ENCODE data around the gene ATXN7L1. TPM values are rescaled to one million over a fixed set of nuclear protein-coding genes. Genes with fewer than 3 reads are reported as not detected.

ATXN7L1 gene
- total and polyA plus RNA-seq, 2 donors (not counting 1 experiment from before 2014, with no cell fraction given), result 7.1 to 40.6 TPM

GRCh38 chr7:105648561-105649401, 227.6 kb downstream of the ATXN7L1 start:
- peaks cover 0 to 53% of the 10 kb centered on the region in 2 experiments for H3K36me3 ChIP-seq (replicated peaks in 1 of 2; ENCODE audit: control extremely low read depth in 1 of 2, control insufficient read depth in 1 of 2, extremely low read depth in 1 of 2, insufficient read depth in 2 of 2, low read length in 1 of 2)
- H3K4me3 ChIP-seq (ENCODE audit: control extremely low read depth in 1 of 5, extremely low read depth in 1 of 5, insufficient read depth in 1 of 5, low read depth in 2 of 5, low read length in 4 of 5), result no peak overlapping the region
- no peaks in the 10 kb centered on the region for H3K9me3 ChIP-seq (ENCODE audit: control extremely low read depth in 1 of 3, control insufficient read depth in 2 of 3, insufficient read depth in 1 of 3, low read length in 2 of 3)
- H3K4me1 ChIP-seq (ENCODE audit: control insufficient read depth in 2 of 2, insufficient read depth in 2 of 2, low read length in 2 of 2), result no peaks in the 10 kb centered on the region
- no peaks in the 10 kb centered on the region for H3K9me3 Mint-ChIP-seq (ENCODE audit: insufficient read depth)
- no peak overlapping the region for H3K27ac ChIP-seq (ENCODE audit: low read length in 2 of 2)
- no peak overlapping the region for H2AFZ ChIP-seq (ENCODE audit: insufficient read depth, low read depth, low read length, poor library complexity, severe bottlenecking)
- CTCF ChIA-PET, result interaction anchor here (1.2 to 18.4 kb wide), 4 partner anchors 8 to 394 kb away, joined by 3 to 216 read pairs (median 7); no protein-coding TSS in a partner anchor
- peaks cover 5% of the 10 kb centered on the region for H3K79me2 ChIP-seq (ENCODE audit: control insufficient read depth, insufficient read depth, low read length)
- POLR2A ChIA-PET, result no interaction called here
- H3K27me3 Mint-ChIP-seq, result no peaks in the 10 kb centered on the region
- H3K9ac ChIP-seq (ENCODE audit: low read length), result no peak overlapping the region
- no peaks in the 10 kb centered on the region for H3K27me3 ChIP-seq (replicated peaks in 1 of 4; ENCODE audit: control extremely low read depth in 1 of 4, control insufficient read depth in 3 of 4, insufficient read depth in 4 of 4, low read length in 3 of 4)
- H4K20me1 ChIP-seq (ENCODE audit: control insufficient read depth, insufficient read depth, low read length, poor library complexity, severe bottlenecking), result peaks cover 14% of the 10 kb centered on the region
- no peak overlapping the region for H3K4me2 ChIP-seq (replicated peaks; ENCODE audit: low read depth, low read length, poor library complexity, severe bottlenecking)
- intact Hi-C loops (cut with micrococcal nuclease), result no loop called here
- no peak for DNase-seq
- no peaks in the 10 kb centered on the region for H3K4me1 Mint-ChIP-seq
- H3K27ac Mint-ChIP-seq, result peak overlapping the region; percentile 15
- no peak for TF ChIP-seq CTCF (IDR thresholded peaks at IDR 0.05)
- no peak for TF ChIP-seq EZH2 (IDR thresholded peaks at IDR 0.05; ENCODE audit: borderline replicate concordance, insufficient read depth, low read depth, low read length, poor library complexity, severe bottlenecking)
- ATAC-seq (ENCODE audit: low read depth), result no peak
- H3K4me3 Mint-ChIP-seq, result no peak overlapping the region
- WGBS (ENCODE audit: insufficient coverage), result 39% methylated on average over 7 of the region's 13 CpGs

DNA sequence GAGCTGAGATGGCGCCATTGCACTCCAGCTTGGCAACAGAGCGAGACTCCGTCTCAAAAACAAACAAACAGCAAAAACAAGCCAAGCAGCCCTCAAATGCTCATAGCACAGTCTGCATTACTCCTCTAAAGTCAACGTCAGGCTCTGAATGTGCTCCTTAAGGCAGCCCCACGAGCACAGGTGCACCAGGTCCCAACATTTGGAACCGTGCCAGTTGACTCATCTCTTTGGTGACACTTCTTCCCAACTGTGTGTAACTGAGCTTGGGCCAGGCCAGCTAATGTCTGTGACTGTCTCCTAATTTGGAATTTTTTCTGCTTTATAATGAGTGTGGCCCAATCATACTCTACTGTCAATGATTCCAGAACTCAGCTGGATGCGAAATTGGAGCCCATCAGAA, 228.8 kb downstream of the ATXN7L1 start:
- no peaks in the 10 kb centered on the region for H3K9me3 Mint-ChIP-seq (ENCODE audit: insufficient read depth)
- 99% methylated on average over 7 of the region's 7 CpGs for WGBS (ENCODE audit: insufficient coverage)
- Histone ChIP-seq H3K79me2 (ENCODE audit: control insufficient read depth, insufficient read depth, low read length) (peaks cover 2% of the 10 kb centered on the region), H3K36me3 (replicated peaks in 1 of 2; ENCODE audit: control extremely low read depth in 1 of 2, control insufficient read depth in 1 of 2, extremely low read depth in 1 of 2, insufficient read depth in 2 of 2, low read length in 1 of 2) (peaks cover 0 to 59% of the 10 kb centered on the region in 2 experiments), H4K20me1 (ENCODE audit: control insufficient read depth, insufficient read depth, low read length, poor library complexity, severe bottlenecking) (peaks cover 14% of the 10 kb centered on the region), H3K27ac (ENCODE audit: low read length in 2 of 2) (no peak overlapping the region), H3K4me2 (replicated peaks; ENCODE audit: low read depth, low read length, poor library complexity, severe bottlenecking) (no peak overlapping the region), H2AFZ (ENCODE audit: insufficient read depth, low read depth, low read length, poor library complexity, severe bottlenecking) (no peak overlapping the region), H3K9ac (ENCODE audit: low read length) (no peak overlapping the region), H3K4me3 (ENCODE audit: control extremely low read depth in 1 of 5, extremely low read depth in 1 of 5, insufficient read depth in 1 of 5, low read depth in 2 of 5, low read length in 4 of 5) (no peak overlapping the region), H3K4me1 (ENCODE audit: control insufficient read depth in 2 of 2, insufficient read depth in 2 of 2, low read length in 2 of 2) (no peaks in the 10 kb centered on the region), H3K9me3 (ENCODE audit: control extremely low read depth in 1 of 3, control insufficient read depth in 2 of 3, insufficient read depth in 1 of 3, low read length in 2 of 3) (no peaks in the 10 kb centered on the region), H3K27me3 (replicated peaks in 1 of 4; ENCODE audit: control extremely low read depth in 1 of 4, control insufficient read depth in 3 of 4, insufficient read depth in 4 of 4, low read length in 3 of 4) (no peaks in the 10 kb centered on the region)
- H3K27ac Mint-ChIP-seq, result no peak overlapping the region
- ChIA-PET CTCF (interaction anchor here (1.6 to 18.4 kb wide), 3 partner anchors 9 to 395 kb away, joined by 5 to 216 read pairs (median 9); no protein-coding TSS in a partner anchor), POLR2A (no interaction called here)
- H3K27me3 Mint-ChIP-seq, result no peaks in the 10 kb centered on the region
- intact Hi-C loops (cut with micrococcal nuclease), result no loop called here
- no peak for ATAC-seq (ENCODE audit: low read depth)
- no peak for DNase-seq
- TF ChIP-seq CTCF (IDR thresholded peaks at IDR 0.05), result no peak
- no peak for TF ChIP-seq EZH2 (IDR thresholded peaks at IDR 0.05; ENCODE audit: borderline replicate concordance, insufficient read depth, low read depth, low read length, poor library complexity, severe bottlenecking)
- no peak overlapping the region for H3K4me3 Mint-ChIP-seq
- no peaks in the 10 kb centered on the region for H3K4me1 Mint-ChIP-seq
